ENCODE measurements around the gene BEND4.

Gene BEND4

DNA sequence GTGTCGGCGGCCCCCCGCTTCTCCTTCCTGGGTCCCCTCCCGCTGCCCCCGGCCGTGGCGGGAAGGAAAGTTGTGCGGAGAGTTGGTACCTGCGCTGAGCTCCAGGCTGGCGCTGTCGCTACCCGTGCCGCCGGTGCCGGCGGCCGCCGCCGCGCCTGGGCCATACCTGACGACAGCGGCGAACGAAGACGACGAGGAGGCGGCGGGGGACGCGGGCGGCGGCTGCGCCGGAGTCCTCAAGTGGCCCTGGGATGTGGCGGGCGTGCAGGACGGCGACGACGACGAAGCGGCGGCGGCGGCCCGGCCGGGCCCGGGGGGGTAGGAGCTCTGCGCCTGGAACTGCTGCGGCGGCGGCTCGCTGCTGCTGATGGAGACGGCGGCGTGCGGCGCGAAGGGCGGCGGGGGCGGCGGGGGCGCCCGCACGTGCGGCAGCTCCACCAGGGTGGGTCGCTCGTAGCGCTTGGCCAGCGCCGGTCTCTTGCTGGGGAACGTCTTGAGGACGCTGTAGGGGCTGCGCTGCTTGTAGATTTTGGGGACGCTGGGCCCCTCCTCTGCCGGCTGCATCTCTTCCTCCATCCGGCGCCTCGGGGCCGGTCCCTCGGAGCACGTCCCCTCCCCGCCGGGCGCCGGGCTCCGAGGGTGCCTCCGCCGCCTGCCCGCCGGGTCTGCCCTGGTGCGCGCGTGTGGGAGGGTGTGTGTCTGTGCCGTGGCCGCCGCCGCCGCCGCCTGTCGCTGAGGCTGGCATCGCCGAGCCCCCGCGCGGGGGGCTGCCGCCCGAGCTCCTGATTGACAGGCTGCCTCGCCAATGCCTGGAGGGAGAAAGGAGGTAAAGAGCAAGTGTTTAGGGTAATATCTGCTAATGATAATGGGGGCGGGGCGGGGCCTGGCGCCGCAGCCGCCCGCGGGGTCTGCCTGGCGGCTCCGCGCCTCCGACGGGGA, 618 bp downstream of the BEND4 start:
- no peak for TF ChIP-seq CTCF (IDR thresholded peaks at IDR 0.05; ENCODE audit: low read depth, low read length, poor library complexity, severe bottlenecking)
- TF ChIP-seq EZH2phosphoT487 (IDR thresholded peaks at IDR 0.05; ENCODE audit: borderline replicate concordance, low read length), result peak; percentile 22; the same call in 1 of the 2 replicates
- no peaks in the 10 kb centered on the region for H3K9me2 ChIP-seq (replicated peaks; ENCODE audit: control insufficient read depth, low read length)
- H3K27me3 ChIP-seq (ENCODE audit: control insufficient read depth, low read length), result peaks cover 45% of the 10 kb centered on the region
- no peaks in the 10 kb centered on the region for H3F3A ChIP-seq (ENCODE audit: control insufficient read depth, insufficient read depth)
- H3K4me2 ChIP-seq (ENCODE audit: low read length), result peak overlapping the region; percentile 64
- no peaks in the 10 kb centered on the region for H3K36me3 ChIP-seq (ENCODE audit: control insufficient read depth, low read length)
- no peaks in the 10 kb centered on the region for H3K9me3 ChIP-seq (ENCODE audit: control insufficient read depth, insufficient read depth, low read length)
- no peaks in the 10 kb centered on the region for H4K20me1 ChIP-seq (ENCODE audit: control insufficient read depth, insufficient read depth, low read depth, low read length)
- H3K4me1 ChIP-seq (ENCODE audit: control insufficient read depth, low read length), result peaks cover 7% of the 10 kb centered on the region
- H3K27ac ChIP-seq (ENCODE audit: low read depth, low read length), result no peak overlapping the region
- peak overlapping the region; percentile 64 for H3K4me3 ChIP-seq (ENCODE audit: low read length)
- no peaks in the 10 kb centered on the region for H3K79me2 ChIP-seq (ENCODE audit: control insufficient read depth, low read length)

DNA sequence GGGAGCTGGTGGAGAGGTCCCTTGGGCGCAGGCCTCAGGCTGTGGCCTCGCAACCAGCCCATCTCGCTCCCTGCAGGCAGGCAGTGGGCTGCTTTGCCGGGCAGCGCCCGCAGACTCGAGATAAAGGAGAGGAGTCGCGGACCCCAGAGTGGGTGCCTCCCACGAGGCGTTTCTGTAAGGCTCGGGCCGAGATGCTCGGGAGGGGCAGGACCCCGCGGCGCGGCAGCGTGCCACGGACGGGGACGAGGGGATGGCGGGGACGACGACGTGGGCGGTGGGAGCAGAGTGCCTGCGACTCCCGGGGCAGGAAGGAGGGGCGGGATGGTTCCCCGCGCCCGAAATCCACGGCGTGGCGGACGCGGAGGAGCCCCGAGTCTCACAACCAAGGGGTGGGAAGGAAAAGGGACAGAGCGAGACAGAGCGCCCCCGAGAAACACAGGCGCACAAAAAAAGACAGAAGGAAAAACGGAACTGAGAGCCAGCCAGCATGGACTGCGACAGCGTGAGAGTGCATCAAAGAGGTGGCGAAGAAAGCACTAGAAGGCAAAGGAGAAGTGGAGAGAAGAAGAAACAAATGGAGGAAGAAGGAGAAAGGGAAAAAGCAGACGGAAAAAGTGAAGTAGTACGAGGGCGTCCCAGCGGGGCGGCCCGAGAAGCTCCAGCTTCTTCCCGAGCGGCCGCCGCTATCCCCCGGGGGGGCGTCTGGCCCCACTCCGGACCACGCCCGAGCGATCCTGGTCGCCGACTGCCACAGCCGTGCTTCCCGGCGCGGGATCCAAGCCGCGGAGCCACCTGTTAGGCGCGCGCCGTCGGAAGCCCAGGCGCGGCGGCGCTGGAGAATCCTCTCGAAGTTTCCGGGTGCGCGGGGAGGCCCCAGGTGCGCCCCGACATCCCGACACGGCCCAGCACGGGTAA, 1.5 kb downstream of the BEND4 start:
- H3K27ac ChIP-seq (ENCODE audit: low read depth, low read length), result no peak overlapping the region
- peaks cover 45% of the 10 kb centered on the region for H3K27me3 ChIP-seq (ENCODE audit: control insufficient read depth, low read length)
- H3K9me3 ChIP-seq (ENCODE audit: control insufficient read depth, insufficient read depth, low read length), result no peaks in the 10 kb centered on the region
- no peak for TF ChIP-seq CTCF (IDR thresholded peaks at IDR 0.05; ENCODE audit: low read depth, low read length, poor library complexity, severe bottlenecking)
- H3K9me2 ChIP-seq (replicated peaks; ENCODE audit: control insufficient read depth, low read length), result no peaks in the 10 kb centered on the region
- no peaks in the 10 kb centered on the region for H3K36me3 ChIP-seq (ENCODE audit: control insufficient read depth, low read length)
- H3F3A ChIP-seq (ENCODE audit: control insufficient read depth, insufficient read depth), result no peaks in the 10 kb centered on the region
- peak overlapping the region; percentile 64 for H3K4me2 ChIP-seq (ENCODE audit: low read length)
- no peaks in the 10 kb centered on the region for H4K20me1 ChIP-seq (ENCODE audit: control insufficient read depth, insufficient read depth, low read depth, low read length)
- peak overlapping the region; percentile 64 for H3K4me3 ChIP-seq (ENCODE audit: low read length)
- no peaks in the 10 kb centered on the region for H3K79me2 ChIP-seq (ENCODE audit: control insufficient read depth, low read length)
- H3K4me1 ChIP-seq (ENCODE audit: control insufficient read depth, low read length), result peaks cover 7% of the 10 kb centered on the region

GRCh38 chr4:42149004-42149403, 3.5 kb downstream of the BEND4 start:
- TF ChIP-seq EZH2phosphoT487 (IDR thresholded peaks at IDR 0.05; ENCODE audit: borderline replicate concordance, low read length) (no peak), CTCF (IDR thresholded peaks at IDR 0.05; ENCODE audit: low read depth, low read length, poor library complexity, severe bottlenecking) (no peak)
- Histone ChIP-seq H3K27ac (ENCODE audit: low read depth, low read length) (no peak overlapping the region), H3K4me3 (ENCODE audit: low read length) (no peak overlapping the region), H3K9me2 (replicated peaks; ENCODE audit: control insufficient read depth, low read length) (no peaks in the 10 kb centered on the region), H4K20me1 (ENCODE audit: control insufficient read depth, insufficient read depth, low read depth, low read length) (no peaks in the 10 kb centered on the region), H3K79me2 (ENCODE audit: control insufficient read depth, low read length) (no peaks in the 10 kb centered on the region), H3K36me3 (ENCODE audit: control insufficient read depth, low read length) (no peaks in the 10 kb centered on the region), H3F3A (ENCODE audit: control insufficient read depth, insufficient read depth) (no peaks in the 10 kb centered on the region), H3K9me3 (ENCODE audit: control insufficient read depth, insufficient read depth, low read length) (no peaks in the 10 kb centered on the region), H3K27me3 (ENCODE audit: control insufficient read depth, low read length) (peaks cover 43% of the 10 kb centered on the region), H3K4me2 (ENCODE audit: low read length) (no peak overlapping the region), H3K4me1 (ENCODE audit: control insufficient read depth, low read length) (peaks cover 7% of the 10 kb centered on the region)

Data from DOHH2 (cell line).